Neural cell (in vitro differentiated cells): ENCODE data around the gene AP2B1. TPM values are rescaled to one million over a fixed set of nuclear protein-coding genes. Genes with fewer than 3 reads are reported as not detected.

Source experiments
- H2AFZ ChIP-seq: fragments of 200-600, 300-800 bp; sonication (generic), shearing (Covaris generic); 2 replicates; pipeline ENCODE4 v1.6.0; 2014; ENCODE audit warnings: low read depth, mild to moderate bottlenecking, antibody characterized with exemption, low read length, moderate library complexity
- H3F3A ChIP-seq: fragments of 200-600 bp; shearing (Covaris generic); 2 replicates; pipeline ENCODE4 v1.6.1; 2016; ENCODE audit warnings: mild to moderate bottlenecking, moderate library complexity, mixed read lengths, antibody characterized with exemption, low read length; ENCODE audit not compliant: insufficient read depth, poor library complexity, severe bottlenecking
- H3K27ac ChIP-seq: fragments of 200-600, 300-800 bp; sonication (generic), shearing (Covaris generic); 2 replicates; pipeline ENCODE4 v1.5.1; 2014; ENCODE audit warnings: mild to moderate bottlenecking, low read length, moderate library complexity
- H3K27me3 ChIP-seq: fragments of 300-800, 200-600 bp; sonication (generic), shearing (Covaris generic); 2 replicates; pipeline ENCODE4 v1.6.0; 2014; ENCODE audit warnings: mild to moderate bottlenecking, low read depth, low read length, moderate library complexity; ENCODE audit not compliant: insufficient read depth
- H3K36me3 ChIP-seq: fragments of 300-800, 200-600 bp; sonication (generic), shearing (Covaris generic); 2 replicates; pipeline ENCODE4 v1.5.1; 2014; ENCODE audit warnings: mild to moderate bottlenecking, antibody characterized with exemption, low read length, moderate library complexity; ENCODE audit not compliant: insufficient read depth
- H3K4me2 ChIP-seq: fragments of 300-800, 200-600 bp; sonication (generic), shearing (Covaris generic); 2 replicates; pipeline ENCODE4 v1.6.0; 2014; ENCODE audit warnings: mild to moderate bottlenecking, low read length
- H3K4me3 ChIP-seq: fragments of 300-800, 200-600 bp; sonication (generic), shearing (Covaris generic); 2 replicates; pipeline ENCODE4 v1.5.1; 2014; ENCODE audit warnings: mild to moderate bottlenecking, low read length, moderate library complexity
- H3K79me2 ChIP-seq: fragments of 200-600 bp; shearing (Covaris generic); replicated peaks from 2 replicates; pipeline ENCODE4 v1.6.0; 2014; ENCODE audit warnings: mild to moderate bottlenecking, low read length, moderate library complexity; ENCODE audit not compliant: insufficient read depth
- H3K9ac ChIP-seq: fragments of 300-800, 200-600 bp; sonication (generic), shearing (Covaris generic); 2 replicates; pipeline ENCODE4 v1.6.1; 2016; ENCODE audit warnings: mild to moderate bottlenecking, low read length, mixed read lengths
- H3K9me2 ChIP-seq: fragments of 200-600 bp; shearing (Covaris generic); 2 replicates; pipeline ENCODE4 v1.6.1; 2016; ENCODE audit warnings: mild to moderate bottlenecking, low read length, mixed read lengths; ENCODE audit not compliant: insufficient read depth
- H3K9me3 ChIP-seq: fragments of 200-600, 300-800 bp; sonication (generic), shearing (Covaris generic); 2 replicates; pipeline ENCODE4 v1.6.1; 2016; ENCODE audit warnings: mild to moderate bottlenecking, mixed run types, low read length, moderate library complexity, mixed read lengths
- H4K20me1 ChIP-seq: fragments of 200-600 bp; shearing (Covaris generic); 2 replicates; pipeline ENCODE4 v1.6.1; 2016; ENCODE audit warnings: mild to moderate bottlenecking, mixed run types; ENCODE audit not compliant: insufficient read depth
- EP300 ChIP-seq: fragments of 450-650 bp; conservative IDR thresholded peaks from 2 replicates; pipeline ENCODE4 v1.6.1; 2014; ENCODE audit warnings: antibody characterized with exemption, mild to moderate bottlenecking, moderate library complexity; ENCODE audit not compliant: poor library complexity, severe bottlenecking
- EZH2 ChIP-seq: fragments of 200-600, 300-800 bp; shearing (Covaris generic), sonication (generic); IDR thresholded peaks from 2 replicates; pipeline ENCODE4 v1.6.1; 2014; ENCODE audit warnings: antibody characterized with exemption, low read length, borderline replicate concordance, mild to moderate bottlenecking; ENCODE audit not compliant: insufficient read depth, poor library complexity, severe bottlenecking
- MXI1 ChIP-seq: fragments of 450-650 bp; conservative IDR thresholded peaks from 2 replicates; pipeline ENCODE4 v1.6.1; 2014; ENCODE audit warnings: antibody characterized with exemption, mild to moderate bottlenecking; ENCODE audit not compliant: poor library complexity, severe bottlenecking
- POLR2AphosphoS5 ChIP-seq: IDR thresholded peaks from 2 replicates; pipeline ENCODE4 v1.6.1; 2012
- RAD21 ChIP-seq: fragments of 450-650 bp; conservative IDR thresholded peaks from 2 replicates; pipeline ENCODE4 v1.6.1; 2014; ENCODE audit warnings: antibody characterized with exemption, mild to moderate bottlenecking, moderate library complexity
- SMC3 ChIP-seq: fragments of 450-650 bp; conservative IDR thresholded peaks from 2 replicates; pipeline ENCODE4 v1.6.1; 2014; ENCODE audit warnings: antibody characterized with exemption, mild to moderate bottlenecking, moderate library complexity; ENCODE audit not compliant: poor library complexity
- TAF1 ChIP-seq: IDR thresholded peaks from 2 replicates; pipeline ENCODE4 v1.6.1; 2012; ENCODE audit warnings: low read depth
- polyA plus RNA-seq: library from polyadenylated mRNA; depleted of rRNA; stranded (reverse); fragments of >200 nt; gene quantifications from 2 replicates; pipeline ENCODE4 v1.2.3, GENCODE V29; 2014
- small RNA-seq, 3 experiments: library from RNA; depleted of rRNA; stranded (forward); fragments of <200 nt; gene quantifications; one replicate each; pipeline ENCODE3, GENCODE V24; 2012
- TF ChIP-seq, protein P1 (sequence below): IDR thresholded peaks from 2 replicates; pipeline ENCODE4 v1.6.1; 2012; ENCODE audit warnings: borderline replicate concordance
- TF ChIP-seq, protein P2 (sequence below): fragments of 450-650 bp; IDR thresholded peaks from 2 replicates; pipeline ENCODE4 v1.5.1; 2014; ENCODE audit warnings: antibody characterized with exemption, mild to moderate bottlenecking, moderate library complexity; ENCODE audit not compliant: poor library complexity, severe bottlenecking

Gene AP2B1
- polyA plus RNA-seq, 1 donor from 2014 or later, result 59.5 TPM

- no peaks in the 10 kb centered on the region for H3K36me3 ChIP-seq
- no peaks in the 10 kb centered on the region for H3K27me3 ChIP-seq
- H4K20me1 ChIP-seq, result no peaks in the 10 kb centered on the region
- H3K9me3 ChIP-seq, result no peaks in the 10 kb centered on the region
- H3F3A ChIP-seq, result no peaks in the 10 kb centered on the region
- no peaks in the 10 kb centered on the region for H3K9me2 ChIP-seq
- H3K79me2 ChIP-seq, result no peaks in the 10 kb centered on the region
- no peak overlapping the region for H3K9ac ChIP-seq
- no peak overlapping the region for H3K27ac ChIP-seq
- no peak overlapping the region for H3K4me2 ChIP-seq
- no peak overlapping the region for H3K4me3 ChIP-seq
- H2AFZ ChIP-seq, result no peak overlapping the region
- TF ChIP-seq TAF1 (no peak), MXI1 (no peak), EZH2 (no peak), POLR2AphosphoS5 (no peak), RAD21 (no peak), EP300 (no peak), SMC3 (no peak)
- TF ChIP-seq, protein P1, sequence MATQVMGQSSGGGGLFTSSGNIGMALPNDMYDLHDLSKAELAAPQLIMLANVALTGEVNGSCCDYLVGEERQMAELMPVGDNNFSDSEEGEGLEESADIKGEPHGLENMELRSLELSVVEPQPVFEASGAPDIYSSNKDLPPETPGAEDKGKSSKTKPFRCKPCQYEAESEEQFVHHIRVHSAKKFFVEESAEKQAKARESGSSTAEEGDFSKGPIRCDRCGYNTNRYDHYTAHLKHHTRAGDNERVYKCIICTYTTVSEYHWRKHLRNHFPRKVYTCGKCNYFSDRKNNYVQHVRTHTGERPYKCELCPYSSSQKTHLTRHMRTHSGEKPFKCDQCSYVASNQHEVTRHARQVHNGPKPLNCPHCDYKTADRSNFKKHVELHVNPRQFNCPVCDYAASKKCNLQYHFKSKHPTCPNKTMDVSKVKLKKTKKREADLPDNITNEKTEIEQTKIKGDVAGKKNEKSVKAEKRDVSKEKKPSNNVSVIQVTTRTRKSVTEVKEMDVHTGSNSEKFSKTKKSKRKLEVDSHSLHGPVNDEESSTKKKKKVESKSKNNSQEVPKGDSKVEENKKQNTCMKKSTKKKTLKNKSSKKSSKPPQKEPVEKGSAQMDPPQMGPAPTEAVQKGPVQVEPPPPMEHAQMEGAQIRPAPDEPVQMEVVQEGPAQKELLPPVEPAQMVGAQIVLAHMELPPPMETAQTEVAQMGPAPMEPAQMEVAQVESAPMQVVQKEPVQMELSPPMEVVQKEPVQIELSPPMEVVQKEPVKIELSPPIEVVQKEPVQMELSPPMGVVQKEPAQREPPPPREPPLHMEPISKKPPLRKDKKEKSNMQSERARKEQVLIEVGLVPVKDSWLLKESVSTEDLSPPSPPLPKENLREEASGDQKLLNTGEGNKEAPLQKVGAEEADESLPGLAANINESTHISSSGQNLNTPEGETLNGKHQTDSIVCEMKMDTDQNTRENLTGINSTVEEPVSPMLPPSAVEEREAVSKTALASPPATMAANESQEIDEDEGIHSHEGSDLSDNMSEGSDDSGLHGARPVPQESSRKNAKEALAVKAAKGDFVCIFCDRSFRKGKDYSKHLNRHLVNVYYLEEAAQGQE, result no peak
- TF ChIP-seq, protein P2, sequence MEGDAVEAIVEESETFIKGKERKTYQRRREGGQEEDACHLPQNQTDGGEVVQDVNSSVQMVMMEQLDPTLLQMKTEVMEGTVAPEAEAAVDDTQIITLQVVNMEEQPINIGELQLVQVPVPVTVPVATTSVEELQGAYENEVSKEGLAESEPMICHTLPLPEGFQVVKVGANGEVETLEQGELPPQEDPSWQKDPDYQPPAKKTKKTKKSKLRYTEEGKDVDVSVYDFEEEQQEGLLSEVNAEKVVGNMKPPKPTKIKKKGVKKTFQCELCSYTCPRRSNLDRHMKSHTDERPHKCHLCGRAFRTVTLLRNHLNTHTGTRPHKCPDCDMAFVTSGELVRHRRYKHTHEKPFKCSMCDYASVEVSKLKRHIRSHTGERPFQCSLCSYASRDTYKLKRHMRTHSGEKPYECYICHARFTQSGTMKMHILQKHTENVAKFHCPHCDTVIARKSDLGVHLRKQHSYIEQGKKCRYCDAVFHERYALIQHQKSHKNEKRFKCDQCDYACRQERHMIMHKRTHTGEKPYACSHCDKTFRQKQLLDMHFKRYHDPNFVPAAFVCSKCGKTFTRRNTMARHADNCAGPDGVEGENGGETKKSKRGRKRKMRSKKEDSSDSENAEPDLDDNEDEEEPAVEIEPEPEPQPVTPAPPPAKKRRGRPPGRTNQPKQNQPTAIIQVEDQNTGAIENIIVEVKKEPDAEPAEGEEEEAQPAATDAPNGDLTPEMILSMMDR, result no peak
These were observed 188.5 kb downstream of the AP2B1 start for GRCh38 chr17:35775583-35775982.

Small RNA genes lying within 50 kb of the gene (small RNA-seq; reads per million reads assigned to genes)
- gene AC004134.1, result 0 reads per million in 3 experiments
- 0 reads per million in 3 experiments for gene AC015911.1
- 124 to 140 (median 140) reads per million in 3 experiments for gene SNORD7

Other genes with a start within 250 kb of the AP2B1 start
- not detected in 2 replicates for gene SLFN11, start 213.7 kb upstream of the AP2B1 start, polyA plus RNA-seq
- not detected in 2 replicates for gene SLFN12, start 154.8 kb upstream of the AP2B1 start, polyA plus RNA-seq
- 0.20 TPM in 1 of 2 replicates, not detected in the other for gene SLFN13, start 138.6 kb upstream of the AP2B1 start, polyA plus RNA-seq
- gene SLFN12L, start 49.6 kb upstream of the AP2B1 start, polyA plus RNA-seq, result not detected in 2 replicates
- gene SLFN14, start 26.5 kb upstream of the AP2B1 start, polyA plus RNA-seq, result not detected in 2 replicates
- gene PEX12, start 8.8 kb upstream of the AP2B1 start, polyA plus RNA-seq, result 3.8 and 7.3 TPM in 2 replicates
- gene RASL10B, start 144.3 kb downstream of the AP2B1 start, polyA plus RNA-seq, result 10.7 and 11.3 TPM in 2 replicates
- 0.38 and 1.2 TPM in 2 replicates for gene GAS2L2, start 165.9 kb downstream of the AP2B1 start, polyA plus RNA-seq
- gene C17orf50, start 173.6 kb downstream of the AP2B1 start, polyA plus RNA-seq, result not detected in 2 replicates
- 0.31 TPM in 1 of 2 replicates, not detected in the other for gene MMP28, start 208.3 kb downstream of the AP2B1 start, polyA plus RNA-seq
- gene TAF15, start 222.2 kb downstream of the AP2B1 start, polyA plus RNA-seq, result 45.8 and 50.9 TPM in 2 replicates